ENCODE measurements around the gene TASP1.
"Not testable (repeated sequence)": the region's sequence is repeated elsewhere in the genome, so short reads cannot be mapped to it uniquely, and the experiment has no call there.

Gene TASP1

DNA sequence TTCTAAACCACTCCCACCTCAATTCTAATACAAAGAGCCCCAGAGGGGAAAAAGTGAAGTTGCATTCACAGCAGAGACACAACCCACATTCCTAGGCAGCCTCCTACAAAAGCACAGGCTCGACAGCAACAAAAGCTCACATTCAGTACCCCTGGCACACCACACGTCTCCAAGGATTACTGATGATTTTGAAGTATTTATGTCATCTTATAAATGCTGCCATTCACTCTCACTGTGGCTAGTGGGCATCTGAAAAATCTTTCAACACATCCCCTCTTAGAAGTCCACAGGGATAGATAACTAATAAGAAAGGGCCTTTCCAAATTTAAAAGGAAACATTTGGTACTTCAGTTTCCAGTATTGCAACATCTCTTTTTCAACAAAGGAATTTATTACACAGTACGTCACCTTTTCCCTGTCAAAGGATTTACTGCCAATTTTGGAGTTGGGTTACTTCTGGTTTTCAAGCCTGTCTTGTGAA is 146.7 kb downstream of the TASP1 start:
- DNase-seq (ENCODE audit: low spot score) = no peak

DNA sequence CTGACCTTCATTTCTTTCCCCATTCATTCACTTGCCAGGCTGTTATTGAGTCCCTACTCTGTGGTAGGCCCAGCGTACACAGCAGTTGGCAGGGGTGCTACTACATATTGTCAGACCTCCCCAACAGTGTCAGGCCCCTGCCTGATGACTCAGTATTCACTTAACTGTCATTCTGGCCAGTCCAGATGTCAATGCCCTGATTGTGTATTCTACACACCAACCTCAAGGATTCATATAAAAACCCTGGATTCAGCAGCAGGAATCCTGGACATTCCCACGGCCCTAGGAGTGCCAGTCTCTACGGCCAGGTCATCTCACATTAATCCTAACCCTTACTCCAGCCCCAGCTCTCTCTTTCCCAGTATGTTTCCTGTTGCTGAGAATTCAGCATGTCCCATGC is 151.5 kb downstream of the TASP1 start:
- DNase-seq (ENCODE audit: low spot score) = no peak

DNA sequence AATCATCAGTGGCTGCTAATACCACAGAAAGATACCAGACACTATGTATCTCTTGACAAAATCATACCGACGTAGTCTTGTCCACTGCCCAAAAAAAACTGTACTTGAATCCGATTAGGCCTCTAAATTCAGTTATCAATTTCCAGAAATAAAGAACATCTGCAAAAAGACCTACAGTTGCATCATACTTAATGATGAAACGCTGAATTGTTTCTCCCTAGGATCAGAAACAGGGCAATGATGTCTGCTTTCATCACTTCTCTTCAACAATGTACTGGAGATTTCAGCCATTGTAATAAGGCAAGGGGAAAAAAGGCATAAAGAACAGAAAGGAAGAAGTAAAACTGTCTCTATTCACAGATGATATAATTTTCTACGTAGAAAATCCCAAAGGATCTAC is 152.0 kb downstream of the TASP1 start:
- no peak for DNase-seq (ENCODE audit: low spot score)

DNA sequence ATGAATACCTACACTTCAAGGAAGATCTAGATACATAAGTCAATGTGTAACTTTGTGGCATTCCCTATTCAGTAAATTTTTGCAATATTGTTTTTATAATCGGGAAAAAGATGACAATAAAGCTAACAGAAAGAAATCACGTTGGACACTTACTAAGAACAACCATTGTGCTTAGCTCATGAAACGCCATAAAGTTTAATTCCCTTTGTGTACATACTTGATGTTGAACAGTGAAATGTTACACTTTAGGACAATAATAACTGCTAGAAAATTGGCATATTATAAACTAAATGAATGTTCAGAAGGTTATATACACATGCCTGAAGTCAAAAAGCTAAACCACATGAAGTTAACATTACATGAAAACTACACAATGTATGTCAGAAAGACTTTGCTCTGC is 153.2 kb downstream of the TASP1 start:
- no peak for DNase-seq (ENCODE audit: low spot score)

DNA sequence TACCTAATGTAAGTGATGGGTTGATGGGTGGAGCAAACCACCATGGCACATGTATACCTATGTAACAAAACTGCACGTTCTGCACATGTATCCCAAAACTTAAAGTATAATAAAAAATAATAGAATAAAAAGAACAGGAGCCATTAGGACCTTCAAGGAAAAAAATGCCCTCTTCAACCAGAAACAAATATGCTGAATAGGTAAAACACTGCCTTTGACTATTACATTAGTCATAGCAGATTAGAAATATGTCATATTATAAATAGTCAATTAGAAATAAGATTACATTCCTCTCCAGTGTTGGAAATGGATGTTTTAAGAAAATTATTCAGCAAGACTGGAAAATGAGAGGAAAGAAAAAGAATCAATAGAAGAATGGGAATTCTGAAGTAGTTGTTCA is 153.7 kb downstream of the TASP1 start:
- not testable (repeated sequence) for DNase-seq (ENCODE audit: low spot score)

DNA sequence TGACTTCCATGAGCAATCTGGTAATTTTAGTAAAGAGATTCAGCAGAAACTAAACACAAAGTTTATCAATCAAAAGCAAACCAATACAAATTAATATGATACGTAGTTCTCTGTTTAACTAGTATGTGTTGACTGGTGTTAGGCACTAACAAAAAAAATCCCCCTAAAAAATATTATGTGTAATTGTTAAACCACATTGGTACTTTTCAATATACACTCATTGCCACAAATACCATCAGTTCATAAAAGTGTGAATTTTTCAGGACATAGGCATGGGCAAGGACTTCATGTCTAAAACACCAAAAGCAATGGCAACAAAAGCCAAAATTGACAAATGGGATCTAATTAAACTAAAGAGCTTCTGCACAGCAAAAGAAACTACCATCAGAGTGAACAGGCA is 155.3 kb downstream of the TASP1 start:
- not testable (repeated sequence) for DNase-seq (ENCODE audit: low spot score)

DNA sequence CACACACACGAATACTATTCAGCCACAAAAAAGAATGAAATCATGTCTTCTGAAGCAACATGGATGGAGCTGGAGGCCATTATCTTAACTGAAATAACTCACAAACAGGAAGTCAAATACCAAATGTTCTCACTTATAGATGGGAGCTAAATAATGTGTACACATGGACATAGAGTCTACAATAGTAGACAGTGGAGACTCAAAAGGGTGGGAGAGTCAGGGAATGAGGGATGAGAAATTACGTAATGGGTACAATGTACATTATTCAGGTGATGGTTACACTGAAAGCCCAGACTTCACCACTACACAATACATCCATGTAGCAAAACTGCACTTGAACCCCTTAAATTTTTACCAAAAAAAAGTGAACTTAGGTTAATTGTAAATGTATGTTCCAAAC is 160.4 kb downstream of the TASP1 start:
- no peak for DNase-seq (ENCODE audit: low spot score)

DNA sequence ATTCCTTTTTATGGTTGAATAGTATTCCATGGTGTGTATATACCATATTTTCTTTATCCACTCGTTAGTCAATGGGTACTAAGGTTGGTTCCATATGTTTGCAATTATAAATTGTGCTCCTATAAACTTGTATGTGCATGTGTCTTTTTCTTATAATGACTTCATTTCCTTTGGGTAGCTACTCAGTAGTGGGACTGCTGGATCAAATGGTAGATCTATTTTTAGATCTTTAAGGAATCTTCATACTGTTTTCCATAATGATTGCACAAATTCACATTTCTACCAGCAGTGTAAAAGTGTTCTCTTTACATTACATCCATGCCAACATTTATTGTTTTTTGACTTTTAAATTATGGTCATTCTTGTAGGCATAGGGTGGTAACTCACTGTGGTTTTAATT is 164.3 kb downstream of the TASP1 start:
- no peak for DNase-seq (ENCODE audit: low spot score)

DNA sequence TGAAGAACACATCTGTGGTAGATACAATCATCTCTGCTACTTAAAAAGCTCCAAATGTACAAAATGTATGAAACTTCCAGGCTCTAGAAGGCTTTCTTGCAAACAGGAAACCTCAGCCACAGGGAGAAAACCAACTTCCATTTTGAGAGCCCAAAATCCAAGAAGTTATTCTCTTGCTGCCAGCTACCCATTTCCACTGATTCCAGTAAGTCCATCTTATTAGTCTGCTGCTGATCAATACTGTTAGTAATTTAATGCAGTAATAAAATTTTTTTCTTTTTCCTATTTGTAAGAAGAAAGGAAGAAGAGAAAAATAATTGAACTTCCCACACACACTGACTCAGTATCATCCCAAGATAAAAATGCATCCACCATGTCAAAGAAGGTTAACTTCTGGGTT is 169.5 kb downstream of the TASP1 start:
- no peak for DNase-seq (ENCODE audit: low spot score)

DNA sequence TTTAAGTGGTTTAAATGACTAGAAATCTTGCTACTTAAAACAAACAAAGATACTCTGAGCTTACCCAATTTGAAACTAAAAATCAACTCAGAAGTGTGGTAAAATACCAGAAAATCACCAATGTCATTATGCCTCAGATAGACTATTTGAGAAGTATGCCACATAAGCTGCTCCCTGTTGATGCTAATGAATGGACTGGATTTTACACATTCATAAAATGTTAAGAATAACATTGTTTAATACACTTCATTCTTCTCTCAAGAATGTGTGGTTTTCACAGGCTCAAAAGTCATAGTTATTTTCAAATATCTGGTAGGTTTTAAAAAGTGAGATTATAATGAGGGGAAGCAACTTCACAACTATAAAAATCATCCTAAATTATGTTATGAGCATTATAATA is 170.6 kb downstream of the TASP1 start:
- DNase-seq (ENCODE audit: low spot score) = no peak

DNA sequence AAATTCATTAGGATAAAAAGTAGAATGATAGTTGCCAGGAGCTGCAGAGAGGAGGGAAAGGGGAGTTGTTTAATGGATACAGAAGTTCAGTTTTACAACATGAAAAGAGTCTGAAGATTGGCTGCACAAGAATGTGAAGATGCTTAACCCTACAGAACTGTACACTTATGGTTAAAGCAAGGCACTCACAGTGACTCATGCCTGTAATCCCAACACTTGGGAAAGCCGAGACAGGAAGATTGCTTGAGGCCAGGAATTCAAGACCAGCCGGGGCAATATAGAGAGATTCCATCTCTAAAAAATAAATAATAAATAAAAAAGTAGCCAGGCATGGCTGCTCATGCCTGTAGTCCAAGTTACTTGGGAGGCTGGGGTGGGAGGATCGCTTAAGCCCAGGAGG is 174.0 kb downstream of the TASP1 start:
- no peak for DNase-seq (ENCODE audit: low spot score)

DNA sequence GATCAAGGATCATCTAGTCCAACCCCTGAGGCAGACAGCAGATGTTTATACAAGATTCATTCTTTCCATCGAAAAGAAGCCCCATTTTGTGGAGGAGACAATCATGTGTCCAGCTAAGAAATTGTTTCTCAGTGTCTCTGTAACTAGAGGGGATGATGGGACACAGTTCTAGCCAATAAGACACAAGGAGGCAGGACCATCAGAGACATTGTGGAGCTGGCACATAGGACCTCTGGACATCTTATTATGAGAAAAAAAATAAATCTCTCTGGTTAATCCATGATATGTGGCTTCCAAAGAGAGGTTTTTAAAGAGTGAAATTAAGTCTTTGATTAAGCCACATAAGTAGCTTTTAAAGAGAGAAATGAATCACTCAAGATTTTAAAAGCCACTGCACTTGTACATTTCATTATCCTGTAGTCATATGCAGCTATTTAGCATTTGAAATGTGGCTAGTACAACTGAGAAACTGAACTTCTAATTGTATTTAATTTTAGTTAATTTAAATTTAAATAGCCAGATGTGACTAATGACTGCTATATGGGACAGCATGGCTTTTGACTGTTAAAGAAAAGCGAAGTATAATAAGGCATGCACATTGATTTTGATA is 176.8 kb downstream of the TASP1 start:
- DNase-seq (ENCODE audit: low spot score) = no peak

DNA sequence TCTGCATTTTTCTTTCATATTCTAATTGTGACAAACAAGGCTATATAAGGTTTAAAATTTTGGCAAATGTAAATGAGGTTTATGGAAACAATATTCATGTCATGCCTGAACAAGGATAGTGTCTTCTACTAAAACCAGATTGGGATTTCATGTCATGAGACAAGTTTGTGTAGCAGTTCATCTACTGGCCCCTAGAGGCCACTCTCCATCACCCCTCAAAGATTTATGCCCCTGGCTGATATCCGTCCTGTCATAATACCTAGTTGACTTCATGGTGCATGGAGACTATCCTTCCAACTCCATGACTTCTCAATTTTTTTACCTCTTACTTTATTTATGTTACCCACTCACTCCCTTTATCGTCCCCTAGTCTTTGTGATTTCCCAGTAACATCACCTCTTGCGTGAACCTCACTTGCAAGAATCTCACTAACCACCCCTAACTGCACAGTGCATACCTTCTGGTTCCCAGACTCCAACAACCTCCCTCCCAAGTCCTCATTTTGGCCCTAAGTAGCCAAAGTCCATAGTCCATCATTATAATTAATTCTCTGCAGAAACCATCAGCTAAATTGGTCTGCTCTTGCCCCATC is 179.8 kb downstream of the TASP1 start:
- peak; percentile 17 for DNase-seq (ENCODE audit: low spot score)

DNA sequence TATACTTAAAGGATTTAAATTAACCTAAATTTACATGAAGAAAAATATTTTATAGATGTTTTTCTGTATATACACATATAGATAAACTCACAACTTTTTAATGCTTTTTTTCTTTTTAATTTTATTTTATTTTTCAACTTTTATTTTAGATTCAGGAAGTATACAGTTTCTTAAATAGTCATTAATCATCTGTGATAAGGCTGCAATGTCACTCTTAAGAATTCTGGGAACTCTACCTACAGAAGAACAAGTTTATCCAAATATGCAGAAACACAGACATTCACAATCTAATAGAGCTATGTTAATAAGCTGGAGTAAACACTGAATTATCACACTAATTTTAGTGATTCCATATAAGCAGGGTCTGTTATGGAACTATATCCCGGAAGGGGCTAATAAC is 181.2 kb downstream of the TASP1 start:
- no peak for DNase-seq (ENCODE audit: low spot score)

DNA sequence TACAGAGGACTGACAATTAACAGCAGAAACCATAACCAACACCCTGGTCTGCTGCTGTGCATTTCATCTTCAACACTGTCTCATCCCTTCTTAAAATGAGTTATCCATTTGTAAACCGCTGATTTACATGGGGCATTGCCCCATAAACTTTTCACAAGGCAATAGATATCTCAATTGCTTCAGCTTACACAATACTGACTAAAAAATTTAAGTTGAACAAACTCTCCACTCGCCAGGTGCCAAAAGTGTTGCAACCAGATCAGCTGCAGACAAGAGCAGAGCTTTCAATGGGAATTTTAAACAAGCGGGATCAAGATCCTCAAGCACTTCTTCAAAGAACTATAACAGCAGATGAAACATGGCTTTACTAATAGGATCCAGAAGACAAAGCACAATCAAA is 183.0 kb downstream of the TASP1 start:
- DNase-seq (ENCODE audit: low spot score) = no peak

DNA sequence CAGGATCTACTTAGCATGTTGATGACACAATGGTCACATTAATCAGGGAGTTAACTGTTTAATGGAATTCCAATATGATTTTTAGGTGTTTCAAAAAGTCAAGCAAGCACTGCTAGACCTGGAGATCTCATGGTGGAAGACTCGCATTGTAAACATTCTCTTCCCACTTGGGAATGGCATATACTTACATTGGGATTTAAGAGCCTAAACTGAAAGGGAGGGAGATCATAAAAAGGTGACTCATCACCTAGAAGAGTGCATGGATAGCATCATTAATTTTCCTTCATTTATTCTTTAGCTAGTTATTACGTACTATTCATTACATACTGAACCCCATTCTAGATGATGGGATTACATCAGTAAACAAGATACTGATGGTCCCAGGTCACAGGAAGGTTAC is 185.4 kb downstream of the TASP1 start:
- DNase-seq (ENCODE audit: low spot score) = no peak

DNA sequence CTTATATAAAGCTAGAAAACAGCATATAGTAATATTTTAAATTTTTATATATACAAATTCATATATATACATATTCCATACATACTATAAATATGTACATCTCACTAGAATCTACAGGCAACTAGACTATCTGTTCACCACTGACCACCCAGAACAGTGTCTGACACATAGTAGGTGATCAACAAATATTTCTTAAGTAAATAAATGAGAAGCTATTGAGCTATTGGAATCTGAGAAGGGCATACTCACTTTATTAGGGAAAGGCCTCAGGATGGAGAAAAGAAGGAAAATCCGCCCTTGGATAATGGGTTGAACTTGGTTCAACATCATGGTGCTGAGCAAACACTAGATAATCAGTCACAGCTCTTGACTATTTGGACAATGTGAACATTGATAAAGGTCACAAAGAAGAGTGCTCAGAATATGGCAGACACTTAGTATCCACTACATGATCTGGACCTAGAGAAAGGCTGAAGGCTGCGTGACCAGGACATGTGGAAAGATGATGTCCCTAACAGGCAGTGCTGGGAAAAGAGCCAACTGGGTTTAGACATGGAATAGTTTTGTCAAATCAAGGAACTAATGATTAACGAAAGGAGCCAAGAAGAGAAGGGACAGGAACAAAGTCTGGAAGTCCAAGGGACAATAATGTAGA is 186.1 kb downstream of the TASP1 start:
- no peak for DNase-seq (ENCODE audit: low spot score)

DNA sequence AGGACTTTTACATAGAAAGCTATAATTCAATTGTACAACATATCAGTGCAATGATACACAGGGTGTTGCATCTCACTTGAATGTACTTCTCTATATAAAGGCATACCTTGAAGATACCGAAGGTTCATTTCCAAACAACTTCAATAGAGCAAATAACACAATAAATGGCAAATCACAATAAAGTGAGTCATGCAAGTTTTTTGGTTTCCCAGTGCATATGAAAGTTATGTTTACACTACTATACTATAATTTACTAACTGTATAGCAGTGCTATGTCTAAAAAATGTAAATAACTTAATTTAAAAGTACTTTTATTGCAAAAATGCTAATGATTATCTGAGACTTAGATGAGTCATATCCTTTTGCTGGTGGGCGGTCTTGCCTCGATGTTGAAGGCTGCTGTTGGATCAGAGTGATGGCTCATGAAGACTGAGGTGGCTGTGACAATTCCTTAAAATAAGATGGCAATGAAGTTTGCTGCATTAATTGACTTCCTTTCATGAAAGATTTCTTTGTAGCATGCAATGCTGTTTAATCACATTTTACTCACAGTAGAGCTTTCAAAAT is 188.8 kb downstream of the TASP1 start:
- DNase-seq (ENCODE audit: low spot score) = no peak

DNA sequence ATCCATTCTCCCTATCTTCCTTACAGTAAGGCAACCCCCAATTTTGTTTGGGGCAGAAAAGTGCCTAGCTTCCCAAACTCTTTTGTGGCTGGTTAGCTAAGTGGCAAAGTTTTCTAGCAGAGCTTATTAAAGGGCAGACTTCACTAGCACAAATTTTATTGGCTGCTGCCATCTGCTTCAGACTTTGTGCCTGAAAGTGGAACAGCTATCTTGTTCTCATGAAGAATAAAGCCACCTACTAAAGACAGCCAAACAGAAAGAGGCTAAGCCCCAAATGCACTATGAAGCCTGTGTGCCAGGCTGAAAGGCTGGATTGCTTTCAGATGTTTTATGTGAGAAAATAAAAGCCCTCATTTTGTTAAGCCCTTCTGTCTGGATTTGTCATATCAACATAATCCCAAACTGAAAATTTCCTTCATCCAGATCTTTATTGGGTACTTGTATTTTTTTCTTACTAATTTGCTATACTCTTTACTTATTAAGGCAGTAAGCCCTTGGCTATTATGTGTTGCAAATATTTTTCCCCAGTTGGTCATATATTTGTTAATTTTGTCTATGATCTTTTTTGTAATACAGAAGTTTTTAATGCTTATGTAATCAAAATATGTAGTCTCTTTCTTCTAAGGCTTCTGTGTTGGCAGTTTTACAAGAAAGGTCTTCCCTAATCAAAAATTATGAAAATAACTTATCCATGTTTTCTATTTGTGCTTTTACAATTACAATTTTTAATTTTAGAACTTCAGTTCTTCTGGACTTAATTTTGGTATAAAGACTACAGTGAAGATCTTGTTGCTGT is 191.1 kb downstream of the TASP1 start:
- DNase-seq (ENCODE audit: low spot score) = no peak

DNA sequence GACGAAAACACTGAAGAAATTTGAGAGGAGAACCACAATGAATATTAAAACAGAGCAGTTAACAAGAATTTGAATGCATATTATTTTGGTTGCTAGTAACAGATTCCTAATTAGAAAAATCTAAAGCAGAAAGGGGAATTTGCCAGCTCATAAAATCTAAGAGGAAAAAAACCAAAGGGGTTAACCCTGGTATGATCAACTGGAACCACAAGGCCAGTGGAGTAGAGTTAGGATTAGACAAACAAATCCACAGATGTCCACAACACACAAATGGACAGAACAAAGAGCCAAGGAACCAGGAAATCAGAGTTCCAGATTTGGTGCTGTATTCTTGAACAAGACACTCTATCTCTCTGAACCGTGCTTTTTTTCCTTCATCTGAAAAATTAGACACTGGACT is 195.0 kb downstream of the TASP1 start:
- DNase-seq (ENCODE audit: low spot score) = no peak

DNA sequence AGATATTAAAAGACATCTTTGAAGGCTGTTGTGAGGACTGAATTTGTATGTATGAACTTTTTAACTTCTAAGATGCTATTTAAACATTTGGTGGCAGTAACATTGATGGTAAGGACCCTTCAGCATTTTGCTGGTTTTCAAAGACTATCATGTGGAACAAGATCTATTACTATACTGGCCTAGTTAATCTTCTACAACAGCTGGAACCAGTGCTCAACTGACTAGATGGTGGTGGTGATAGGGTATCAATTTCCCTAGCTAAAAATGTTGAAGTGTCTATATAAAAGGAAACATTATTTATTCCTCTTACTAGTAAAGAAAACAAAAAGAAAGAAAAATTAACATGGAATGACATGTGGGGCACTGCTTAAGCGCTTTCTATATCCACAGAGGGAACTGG is 195.7 kb downstream of the TASP1 start:
- DNase-seq (ENCODE audit: low spot score) = no peak

DNA sequence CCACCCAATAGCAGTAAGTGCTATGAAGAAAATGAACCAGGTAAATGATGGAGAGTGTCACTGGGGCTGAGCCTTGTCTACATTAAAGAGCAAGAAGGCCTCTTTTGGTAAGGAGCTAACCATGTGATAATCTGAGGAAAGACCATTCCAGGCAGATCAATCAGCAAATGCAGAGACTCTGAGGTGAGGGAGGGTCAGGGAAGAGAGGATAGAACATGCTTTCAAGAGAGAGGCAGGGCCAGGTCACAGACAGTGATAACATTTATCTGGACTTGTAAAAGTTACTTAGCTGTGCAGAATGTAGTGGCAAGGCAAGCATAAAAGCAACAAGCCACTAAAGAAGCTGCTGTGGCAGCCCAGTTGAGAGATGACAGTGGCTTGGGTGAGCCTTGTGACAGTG is 197.3 kb downstream of the TASP1 start:
- no peak for DNase-seq (ENCODE audit: low spot score)

DNA sequence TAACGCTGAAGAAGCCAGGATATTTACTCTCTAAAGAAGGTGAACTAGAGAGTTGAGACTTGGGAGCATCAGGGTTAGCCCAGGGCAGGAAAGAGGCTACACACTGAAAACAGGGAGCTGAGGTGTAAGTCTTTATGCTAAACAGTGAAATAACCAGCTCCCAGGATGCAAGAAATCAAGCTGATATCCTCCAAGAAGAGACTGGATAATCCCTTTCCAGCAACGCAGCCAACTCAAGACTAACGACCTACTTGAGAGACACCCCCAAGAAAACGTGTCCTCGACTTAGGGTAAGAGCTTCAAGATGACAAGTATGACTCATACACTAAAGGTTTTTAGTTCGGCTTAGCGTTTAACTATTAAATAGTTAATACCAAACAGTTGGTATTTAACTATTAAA is 202.2 kb downstream of the TASP1 start:
- DNase-seq (ENCODE audit: low spot score) = no peak
